ENCODE data around the gene SLC25A38. TPM values are rescaled to one million over a fixed set of nuclear protein-coding genes. Genes with fewer than 3 reads are reported as not detected.
"Not testable (repeated sequence)": the region's sequence is repeated elsewhere in the genome, so short reads cannot be mapped to it uniquely, and the experiment has no call there.

The SLC25A38 gene
- polyA plus RNA-seq, 1 donor = 35.1 TPM

DNA sequence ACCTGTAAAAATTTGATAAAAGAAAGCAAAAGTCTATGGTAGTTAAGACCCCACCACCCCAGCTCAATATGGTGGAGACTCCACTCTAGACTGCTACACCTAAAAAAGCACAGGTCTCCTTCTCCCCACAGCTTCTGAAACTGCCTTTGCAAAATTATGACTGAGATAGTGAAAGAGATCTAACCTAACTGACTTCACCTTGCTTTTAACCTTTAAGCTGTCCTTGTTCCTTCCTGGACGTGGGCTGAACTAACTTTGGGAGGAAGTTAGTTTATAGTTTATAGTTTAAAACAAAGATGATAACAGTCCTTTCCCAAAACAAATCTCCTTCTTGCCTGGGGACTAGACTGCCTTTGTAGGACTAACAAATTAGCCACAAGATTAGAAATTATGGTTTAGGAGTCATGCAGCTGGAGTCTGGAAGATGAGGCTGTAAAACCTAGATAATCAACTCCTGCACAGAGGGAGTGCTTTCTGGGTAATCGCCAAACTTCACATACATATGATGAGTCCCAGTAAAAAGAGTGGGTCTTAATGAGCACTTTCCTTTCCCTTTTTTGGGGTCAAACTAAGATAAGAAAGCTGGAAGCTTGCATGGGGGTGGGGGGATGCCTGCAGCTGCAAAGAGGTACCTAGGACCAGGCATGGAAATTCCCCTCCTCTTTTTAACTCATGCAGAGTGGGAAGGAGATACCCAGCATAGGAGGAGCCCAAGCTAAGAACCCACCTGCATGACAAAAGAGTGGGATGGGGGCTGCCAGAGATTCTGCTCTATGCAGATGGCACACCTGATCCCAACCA lies 36.2 kb upstream of the SLC25A38 start:
- H3K9me3 ChIP-seq (ENCODE audit: control insufficient read depth, low read depth, low read length) = no peaks in the 10 kb centered on the region
- peaks cover 8% of the 10 kb centered on the region for H3K4me1 ChIP-seq (ENCODE audit: control insufficient read depth, insufficient read depth, low read length)
- no peak overlapping the region for H3K27ac ChIP-seq (ENCODE audit: low read length)
- WGBS (ENCODE audit: insufficient coverage, low lambda C conversion rate) = no CpG with 5 or more reads among the region's 2 CpGs
- DNase-seq = peak in 1 of 2 donors; percentile 12
- H3K27me3 ChIP-seq (ENCODE audit: control insufficient read depth, insufficient read depth, low read length) = no peaks in the 10 kb centered on the region
- no peaks in the 10 kb centered on the region for H3K36me3 ChIP-seq (ENCODE audit: control insufficient read depth, insufficient read depth, low read length)
- no peak overlapping the region for H3K4me3 ChIP-seq (ENCODE audit: low read length)

DNA sequence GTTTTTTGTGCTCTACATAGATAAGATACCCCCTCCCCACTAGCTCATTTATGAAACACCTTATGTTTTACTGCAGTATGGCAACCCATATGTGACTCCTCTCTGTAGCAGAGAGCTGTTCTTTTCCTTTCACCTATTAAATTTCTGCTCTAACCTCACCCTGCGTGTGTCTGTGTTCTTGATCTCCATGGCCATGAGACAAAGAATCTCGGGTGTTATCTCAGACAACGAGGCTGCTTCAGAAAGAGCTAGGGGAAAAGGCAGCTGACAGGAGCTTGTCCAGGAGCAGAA lies 35.6 kb upstream of the SLC25A38 start:
- H3K9me3 ChIP-seq (ENCODE audit: control insufficient read depth, low read depth, low read length) = no peaks in the 10 kb centered on the region
- no peaks in the 10 kb centered on the region for H3K27me3 ChIP-seq (ENCODE audit: control insufficient read depth, insufficient read depth, low read length)
- 0% methylated on average over 1 of the region's 3 CpGs for WGBS (ENCODE audit: insufficient coverage, low lambda C conversion rate)
- H3K4me1 ChIP-seq (ENCODE audit: control insufficient read depth, insufficient read depth, low read length) = peaks cover 8% of the 10 kb centered on the region
- H3K4me3 ChIP-seq (ENCODE audit: low read length) = no peak overlapping the region
- no peak for DNase-seq
- no peaks in the 10 kb centered on the region for H3K36me3 ChIP-seq (ENCODE audit: control insufficient read depth, insufficient read depth, low read length)
- no peak overlapping the region for H3K27ac ChIP-seq (ENCODE audit: low read length)

DNA sequence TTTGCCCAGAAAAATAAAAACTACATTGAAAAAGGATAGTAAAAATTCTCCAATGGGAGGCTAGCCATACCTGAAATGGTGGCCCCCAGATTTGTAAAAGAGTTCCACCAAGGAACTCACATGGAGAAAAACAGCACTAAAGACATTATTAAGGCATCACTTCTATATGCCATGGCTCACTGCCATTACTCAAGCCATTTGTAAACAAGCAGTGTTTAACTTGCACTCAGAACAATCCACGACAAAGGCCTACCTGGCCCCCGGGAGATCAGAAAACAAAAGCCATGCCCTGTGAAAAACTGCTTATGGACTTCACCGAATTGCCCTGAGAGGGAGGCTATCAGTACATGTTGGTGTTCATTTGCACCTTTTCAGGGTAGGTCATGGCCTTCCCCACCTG lies 34.1 kb upstream of the SLC25A38 start:
- DNase-seq = no peak
- no peaks in the 10 kb centered on the region for H3K9me3 ChIP-seq (ENCODE audit: control insufficient read depth, low read depth, low read length)
- H3K27ac ChIP-seq (ENCODE audit: low read length) = no peak overlapping the region

DNA sequence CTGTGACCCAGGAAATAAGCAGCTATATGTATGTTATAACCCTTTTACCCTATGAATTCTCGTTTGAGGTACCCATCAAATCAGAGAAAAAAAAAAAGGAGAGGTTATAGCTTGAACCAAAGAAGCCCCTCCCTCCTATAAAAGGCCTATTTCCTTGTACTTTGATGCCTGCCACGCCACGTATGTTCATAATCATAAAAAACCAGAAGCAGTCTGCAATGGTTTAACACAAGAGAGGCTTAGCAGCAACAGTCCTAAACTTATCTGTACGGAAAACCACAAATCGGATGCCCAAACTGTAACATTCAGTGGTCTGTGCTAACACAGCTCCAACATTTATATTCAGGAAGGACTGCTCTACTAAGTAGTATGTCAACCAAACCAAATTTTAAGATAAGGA lies 32.5 kb upstream of the SLC25A38 start:
- Histone ChIP-seq H3K27ac (ENCODE audit: low read length) (no peak overlapping the region), H3K27me3 (ENCODE audit: control insufficient read depth, insufficient read depth, low read length) (no peaks in the 10 kb centered on the region), H3K4me3 (ENCODE audit: low read length) (no peak overlapping the region), H3K4me1 (ENCODE audit: control insufficient read depth, insufficient read depth, low read length) (no peaks in the 10 kb centered on the region), H3K9me3 (ENCODE audit: control insufficient read depth, low read depth, low read length) (no peaks in the 10 kb centered on the region), H3K36me3 (ENCODE audit: control insufficient read depth, insufficient read depth, low read length) (no peaks in the 10 kb centered on the region)
- 40% methylated on average over 1 of the region's 5 CpGs for WGBS (ENCODE audit: insufficient coverage, low lambda C conversion rate)
- peak; percentile 18 to 60 for DNase-seq

More for the DNA sequence above, 34.1 kb upstream of the SLC25A38 start:
- Histone ChIP-seq H3K4me1 (ENCODE audit: control insufficient read depth, insufficient read depth, low read length) (no peaks in the 10 kb centered on the region), H3K27me3 (ENCODE audit: control insufficient read depth, insufficient read depth, low read length) (no peaks in the 10 kb centered on the region), H3K36me3 (ENCODE audit: control insufficient read depth, insufficient read depth, low read length) (no peaks in the 10 kb centered on the region), H3K4me3 (ENCODE audit: low read length) (no peak overlapping the region)
- WGBS (ENCODE audit: insufficient coverage, low lambda C conversion rate) = no CpG with 5 or more reads among the region's 3 CpGs

DNA sequence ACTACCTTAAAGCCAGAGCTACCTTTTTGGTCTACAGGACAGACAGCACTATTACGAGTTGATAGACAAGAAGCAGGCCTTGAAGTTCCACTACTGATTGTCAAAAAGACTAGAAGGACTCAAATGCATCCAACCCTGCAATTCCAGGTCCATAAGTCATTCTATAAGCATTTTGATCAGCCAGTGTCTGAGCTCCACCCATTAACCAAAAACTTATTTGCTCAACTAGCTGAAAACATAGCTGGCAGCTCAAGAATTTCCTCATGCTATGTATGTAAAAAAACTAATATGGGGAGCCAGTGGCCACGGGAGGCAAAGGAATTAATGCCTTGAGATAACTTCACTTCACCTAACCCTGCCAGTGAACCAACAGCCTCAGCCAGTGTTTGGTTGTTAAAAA lies 32.0 kb upstream of the SLC25A38 start:
- not testable (repeated sequence) for H3K27me3 ChIP-seq (ENCODE audit: control insufficient read depth, insufficient read depth, low read length); H3K4me3 ChIP-seq (ENCODE audit: low read length); H3K36me3 ChIP-seq (ENCODE audit: control insufficient read depth, insufficient read depth, low read length); DNase-seq; H3K9me3 ChIP-seq (ENCODE audit: control insufficient read depth, low read depth, low read length); H3K4me1 ChIP-seq (ENCODE audit: control insufficient read depth, insufficient read depth, low read length); H3K27ac ChIP-seq (ENCODE audit: low read length)
- WGBS (ENCODE audit: insufficient coverage, low lambda C conversion rate) = 40% methylated on average over 1 of the region's 2 CpGs

DNA sequence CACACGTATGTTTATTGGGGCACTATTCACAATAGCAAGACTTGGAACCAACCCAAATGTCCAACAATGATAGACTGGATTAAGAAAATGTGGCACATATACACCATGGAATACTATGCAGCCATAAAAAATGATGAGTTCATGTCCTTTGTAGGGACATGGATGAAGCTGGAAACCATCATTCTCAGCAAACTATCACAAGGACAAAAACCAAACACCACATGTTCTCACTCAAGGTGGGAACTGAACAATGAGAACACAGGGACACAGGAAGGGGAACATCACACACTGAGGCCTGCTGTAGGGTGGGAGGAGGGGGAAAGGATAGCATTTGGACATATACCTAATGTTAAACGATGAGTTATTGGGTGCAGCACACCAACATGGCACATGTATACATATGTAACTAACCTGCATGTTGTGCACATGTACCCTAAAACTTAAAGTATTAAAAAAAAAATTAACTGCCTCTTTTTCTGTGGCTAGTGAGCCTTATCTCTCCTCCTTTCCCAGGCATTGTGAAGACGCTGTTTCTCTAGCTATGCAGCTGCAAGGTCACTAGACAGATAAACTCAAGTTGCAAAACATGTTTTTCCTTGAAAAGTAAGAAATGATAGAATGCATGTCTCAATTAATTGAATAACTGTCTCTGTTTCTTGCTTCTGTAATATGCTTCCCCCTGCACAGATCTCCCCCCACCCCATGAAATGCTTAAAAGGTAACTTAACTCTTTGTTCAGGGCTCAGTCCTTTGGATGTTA lies 29.8 kb upstream of the SLC25A38 start:
- WGBS (ENCODE audit: insufficient coverage, low lambda C conversion rate) = 17% methylated on average over 1 of the region's 3 CpGs
- not testable (repeated sequence) for H3K4me1 ChIP-seq (ENCODE audit: control insufficient read depth, insufficient read depth, low read length); H3K9me3 ChIP-seq (ENCODE audit: control insufficient read depth, low read depth, low read length); DNase-seq; H3K27me3 ChIP-seq (ENCODE audit: control insufficient read depth, insufficient read depth, low read length); H3K4me3 ChIP-seq (ENCODE audit: low read length); H3K36me3 ChIP-seq (ENCODE audit: control insufficient read depth, insufficient read depth, low read length); H3K27ac ChIP-seq (ENCODE audit: low read length)

DNA sequence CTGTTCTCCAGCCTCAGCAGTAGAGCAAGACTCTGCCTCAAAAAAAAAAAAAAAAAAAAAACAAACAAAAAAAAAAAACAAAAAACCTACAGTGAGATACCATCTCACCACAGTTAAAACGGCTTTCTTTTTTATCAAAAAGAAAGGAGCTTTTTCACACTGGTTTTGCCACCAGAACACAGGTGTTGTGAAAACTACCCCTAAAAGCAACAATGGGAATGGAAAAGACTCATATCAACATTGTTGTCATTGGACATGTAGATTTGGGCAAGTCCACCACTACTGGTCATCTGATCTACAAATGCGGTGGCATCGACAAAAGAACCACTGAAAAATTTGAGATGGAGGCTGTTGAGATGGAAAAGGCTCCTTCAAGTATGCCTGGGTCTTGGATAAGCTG lies 24.8 kb upstream of the SLC25A38 start:
- Histone ChIP-seq H3K4me3 (ENCODE audit: low read length) (no peak overlapping the region), H3K36me3 (ENCODE audit: control insufficient read depth, insufficient read depth, low read length) (no peaks in the 10 kb centered on the region), H3K27ac (ENCODE audit: low read length) (no peak overlapping the region), H3K9me3 (ENCODE audit: control insufficient read depth, low read depth, low read length) (no peaks in the 10 kb centered on the region), H3K4me1 (ENCODE audit: control insufficient read depth, insufficient read depth, low read length) (no peaks in the 10 kb centered on the region), H3K27me3 (ENCODE audit: control insufficient read depth, insufficient read depth, low read length) (no peaks in the 10 kb centered on the region)
- WGBS (ENCODE audit: insufficient coverage, low lambda C conversion rate) = no CpG with 5 or more reads among the region's 3 CpGs
- DNase-seq = no peak

DNA sequence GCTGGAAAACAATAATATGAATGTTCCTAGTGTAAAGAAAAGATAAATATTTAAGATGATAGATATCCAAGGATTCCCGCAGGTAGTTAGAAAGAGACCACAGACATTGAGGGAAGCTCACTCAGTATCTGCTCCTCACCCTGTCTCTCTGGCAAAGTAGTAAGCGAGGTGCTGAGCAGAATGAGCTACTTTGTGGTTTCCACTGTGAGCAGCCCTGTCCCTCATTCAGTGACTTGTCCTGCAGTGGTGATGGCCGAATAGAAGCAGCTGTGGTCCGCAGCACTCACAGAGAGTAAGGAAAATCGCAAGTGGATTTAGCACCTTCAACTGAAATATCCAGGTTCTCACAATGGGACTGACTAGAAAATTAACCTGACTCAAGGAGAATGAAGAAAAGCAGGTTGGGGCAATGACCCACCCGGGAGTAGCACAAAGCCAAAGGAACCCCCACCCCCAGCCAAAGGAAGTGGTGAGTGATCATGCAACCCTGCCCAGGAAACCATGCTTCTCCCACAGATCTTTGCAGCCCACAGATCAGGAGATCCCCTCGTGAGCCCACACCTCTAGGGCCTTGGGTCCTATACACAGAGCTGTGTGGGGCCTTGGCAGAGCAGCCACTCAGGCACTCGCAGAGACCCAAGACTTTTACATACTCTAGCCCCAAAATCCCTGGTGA lies 21.8 kb upstream of the SLC25A38 start:
- no peak overlapping the region for H3K4me3 ChIP-seq (ENCODE audit: low read length)
- no peak overlapping the region for H3K27ac ChIP-seq (ENCODE audit: low read length)
- WGBS (ENCODE audit: insufficient coverage, low lambda C conversion rate) = 80% methylated on average over 1 of the region's 8 CpGs
- no peaks in the 10 kb centered on the region for H3K9me3 ChIP-seq (ENCODE audit: control insufficient read depth, low read depth, low read length)
- H3K36me3 ChIP-seq (ENCODE audit: control insufficient read depth, insufficient read depth, low read length) = no peaks in the 10 kb centered on the region
- no peaks in the 10 kb centered on the region for H3K4me1 ChIP-seq (ENCODE audit: control insufficient read depth, insufficient read depth, low read length)
- no peaks in the 10 kb centered on the region for H3K27me3 ChIP-seq (ENCODE audit: control insufficient read depth, insufficient read depth, low read length)
- DNase-seq = no peak

DNA sequence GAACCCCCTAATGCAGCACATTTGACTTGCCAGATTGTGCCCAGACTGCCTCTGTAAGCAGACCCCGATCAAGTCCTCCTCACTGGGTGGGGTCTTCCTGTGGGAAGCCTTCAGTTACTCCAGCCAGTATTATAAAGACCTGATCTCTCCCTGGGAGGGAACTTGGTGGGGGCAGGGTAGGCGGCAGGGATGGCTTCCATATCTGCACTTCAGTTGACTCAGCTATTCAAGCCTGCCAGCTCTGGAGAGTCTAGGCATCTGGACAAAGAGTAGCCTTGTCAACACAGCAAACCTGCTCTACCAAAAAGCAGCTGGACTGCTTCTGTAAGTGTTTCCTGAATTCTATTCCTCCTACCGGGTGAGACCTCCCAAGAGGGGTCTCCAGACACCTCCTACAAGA lies 21.0 kb upstream of the SLC25A38 start:
- Histone ChIP-seq H3K27ac (ENCODE audit: low read length) (no peak overlapping the region), H3K27me3 (ENCODE audit: control insufficient read depth, insufficient read depth, low read length) (no peaks in the 10 kb centered on the region), H3K4me1 (ENCODE audit: control insufficient read depth, insufficient read depth, low read length) (no peaks in the 10 kb centered on the region), H3K9me3 (ENCODE audit: control insufficient read depth, low read depth, low read length) (no peaks in the 10 kb centered on the region), H3K36me3 (ENCODE audit: control insufficient read depth, insufficient read depth, low read length) (no peaks in the 10 kb centered on the region), H3K4me3 (ENCODE audit: low read length) (no peak overlapping the region)
- no peak for DNase-seq
- WGBS (ENCODE audit: insufficient coverage, low lambda C conversion rate) = no CpG with 5 or more reads among the region's 3 CpGs

DNA sequence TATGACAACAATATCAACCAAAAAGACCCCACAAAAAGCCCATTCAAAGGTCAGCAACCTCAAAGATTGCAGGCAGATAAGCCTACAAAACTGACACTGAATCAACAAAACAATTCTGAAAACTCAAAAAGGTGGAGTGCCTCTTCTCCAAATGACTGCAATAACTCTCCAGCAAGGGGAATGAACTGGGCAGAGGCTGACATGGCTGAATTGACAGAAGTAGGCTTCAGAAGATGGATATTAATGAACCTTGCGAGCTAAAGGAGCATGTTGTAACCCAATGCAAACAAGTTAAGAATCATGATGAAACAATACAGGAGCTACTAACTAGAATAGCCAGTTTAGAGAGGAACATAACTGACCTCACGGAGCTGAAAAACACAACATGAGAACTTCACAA lies 20.4 kb upstream of the SLC25A38 start:
- 83% methylated on average over 1 of the region's 2 CpGs for WGBS (ENCODE audit: insufficient coverage, low lambda C conversion rate)
- Histone ChIP-seq H3K4me3 (ENCODE audit: low read length) (no peak overlapping the region), H3K9me3 (ENCODE audit: control insufficient read depth, low read depth, low read length) (no peaks in the 10 kb centered on the region), H3K27me3 (ENCODE audit: control insufficient read depth, insufficient read depth, low read length) (no peaks in the 10 kb centered on the region), H3K4me1 (ENCODE audit: control insufficient read depth, insufficient read depth, low read length) (no peaks in the 10 kb centered on the region), H3K36me3 (ENCODE audit: control insufficient read depth, insufficient read depth, low read length) (no peaks in the 10 kb centered on the region), H3K27ac (ENCODE audit: low read length) (no peak overlapping the region)
- no peak for DNase-seq
